HepG2 (cell line): ENCODE results near the gene PRKAG1. TPM values are rescaled to one million over a fixed set of nuclear protein-coding genes. Genes with fewer than 3 reads are reported as not detected.

Experiments used
- FOSL2 ChIP-seq: sonication (generic); formaldehyde crosslinking; IDR thresholded peaks from 2 replicates; pipeline ENCODE4 v1.4.0; 2020; ENCODE audit warnings: missing genetic modification reagents
- GABPA ChIP-seq, 2 experiments: IDR thresholded peaks; 2 replicates each; pipeline ENCODE4 v1.6.1; 2011 to 2016; ENCODE audit warnings: low read depth in 2 of 2, low read length in 1 of 2, missing biosample characterization in 1 of 2, missing genetic modification characterization in 1 of 2
- HNF4G ChIP-seq, 2 experiments: sonication (generic) in 1 of 2; formaldehyde crosslinking in 1 of 2; IDR thresholded peaks; 2 replicates each; pipeline versions ENCODE4 v1.4.0 to v1.6.1; 2011 to 2020; ENCODE audit warnings: borderline replicate concordance in 2 of 2, low read depth in 2 of 2, mild to moderate bottlenecking in 2 of 2, low read length in 1 of 2, missing genetic modification reagents in 1 of 2, moderate library complexity in 1 of 2
- HNRNPK ChIP-seq: fragments of 200-400 bp; formaldehyde crosslinking; IDR thresholded peaks from 2 replicates; pipeline ENCODE4 v1.6.1; 2018; ENCODE audit warnings: low read length, low read depth, moderate library complexity, mild to moderate bottlenecking; ENCODE audit not compliant: poor library complexity, severe bottlenecking
- KLF13 ChIP-seq: sonication (generic); formaldehyde crosslinking; IDR thresholded peaks from 2 replicates; pipeline ENCODE4 v1.4.0; 2020; ENCODE audit warnings: mild to moderate bottlenecking, missing genetic modification reagents
- MBD4 ChIP-seq: IDR thresholded peaks from 2 replicates; pipeline ENCODE4 v1.6.1; 2012; ENCODE audit warnings: low read length, inconsistent platforms, borderline replicate concordance
- RXRB ChIP-seq: IDR thresholded peaks from 2 replicates; pipeline ENCODE4 v1.6.1; 2016; ENCODE audit warnings: borderline replicate concordance, missing genetic modification reagents, missing compliant biosample characterization
- SALL1 ChIP-seq: sonication (generic); formaldehyde crosslinking; IDR thresholded peaks from 2 replicates; pipeline ENCODE4 v1.8.0; 2022; ENCODE audit warnings: mild to moderate bottlenecking, missing genetic modification reagents
- SP1 ChIP-seq, 2 experiments: fragments of 450-650 bp in 1 of 2; sonication (generic) in 1 of 2; formaldehyde crosslinking in 1 of 2; IDR thresholded peaks; 2 replicates each; pipeline versions ENCODE4 v1.4.0 to v1.6.1; 2016 to 2020; ENCODE audit warnings: missing genetic modification reagents in 1 of 2
- ZNF124 ChIP-seq: sonication (generic); formaldehyde crosslinking; IDR thresholded peaks from 2 replicates; pipeline ENCODE4 v1.4.0; 2020; ENCODE audit warnings: missing genetic modification reagents
- ZNF720 ChIP-seq: sonication (generic); formaldehyde crosslinking; IDR thresholded peaks from 2 replicates; pipeline ENCODE4 v1.4.0; 2020; ENCODE audit warnings: missing genetic modification reagents
- ZNF772 ChIP-seq: sonication (generic); formaldehyde crosslinking; IDR thresholded peaks from 2 replicates; pipeline ENCODE4 v1.5.0; 2020; ENCODE audit warnings: mild to moderate bottlenecking, missing genetic modification reagents
- polyA plus RNA-seq, 8 experiments: library from polyadenylated mRNA; depleted of rRNA in 3 of 8; stranded (reverse) in 7 of 8; unstranded in 1 of 8; fragments of >200 nt; fragmentation: Illumina TruSeq in 4 of 8; extraction: Trizol in 4 of 8; gene quantifications; 2 replicates each; pipeline versions ENCODE4 v1.2.1 to v1.2.3, GENCODE V29; 2011 to 2016; ENCODE audit warnings: low read depth in 4 of 8, missing spikeins in 1 of 8, mixed read lengths in 1 of 8; ENCODE audit not compliant: insufficient read depth in 1 of 8
- total RNA-seq, 5 experiments: library from RNA; depleted of rRNA; stranded (reverse); fragments of >200 nt; fragmentation: Illumina TruSeq; extraction: Trizol; gene quantifications; 2 replicates each; pipeline ENCODE4 v1.2.3, GENCODE V29; 2016; ENCODE audit warnings: low read depth in 1 of 5
- TF ChIP-seq, protein P1 (sequence below): sonication (generic); formaldehyde crosslinking; IDR thresholded peaks from 2 replicates; pipeline ENCODE4 v1.4.0; 2020; ENCODE audit warnings: missing genetic modification reagents, borderline replicate concordance
- TF ChIP-seq, protein P2 (sequence below): sonication (generic); formaldehyde crosslinking; IDR thresholded peaks from 2 replicates; pipeline ENCODE4 v1.4.0; 2020; ENCODE audit warnings: missing genetic modification reagents
- TF ChIP-seq, protein P3 (sequence below): sonication (generic); formaldehyde crosslinking; conservative IDR thresholded peaks from 2 replicates; pipeline ENCODE4 v1.8.0; 2022; ENCODE audit warnings: low read depth, missing genetic modification reagents
- TF ChIP-seq, protein P4 (sequence below): sonication (generic); formaldehyde crosslinking; IDR thresholded peaks from 2 replicates; pipeline ENCODE4 v1.9.0; 2022; ENCODE audit warnings: missing genetic modification reagents, mild to moderate bottlenecking, borderline replicate concordance
- TF ChIP-seq, protein P5 (sequence below): sonication (generic); IDR thresholded peaks from 2 replicates; pipeline ENCODE4 v1.6.1; 2016; ENCODE audit warnings: low read depth, borderline replicate concordance

The PRKAG1 gene
- total and polyA plus RNA-seq, 2 of the 13 experiments (the other 11 are each of a cell fraction or from before 2014, with no cell fraction given), result 26.1 to 32.8 TPM

DNA sequence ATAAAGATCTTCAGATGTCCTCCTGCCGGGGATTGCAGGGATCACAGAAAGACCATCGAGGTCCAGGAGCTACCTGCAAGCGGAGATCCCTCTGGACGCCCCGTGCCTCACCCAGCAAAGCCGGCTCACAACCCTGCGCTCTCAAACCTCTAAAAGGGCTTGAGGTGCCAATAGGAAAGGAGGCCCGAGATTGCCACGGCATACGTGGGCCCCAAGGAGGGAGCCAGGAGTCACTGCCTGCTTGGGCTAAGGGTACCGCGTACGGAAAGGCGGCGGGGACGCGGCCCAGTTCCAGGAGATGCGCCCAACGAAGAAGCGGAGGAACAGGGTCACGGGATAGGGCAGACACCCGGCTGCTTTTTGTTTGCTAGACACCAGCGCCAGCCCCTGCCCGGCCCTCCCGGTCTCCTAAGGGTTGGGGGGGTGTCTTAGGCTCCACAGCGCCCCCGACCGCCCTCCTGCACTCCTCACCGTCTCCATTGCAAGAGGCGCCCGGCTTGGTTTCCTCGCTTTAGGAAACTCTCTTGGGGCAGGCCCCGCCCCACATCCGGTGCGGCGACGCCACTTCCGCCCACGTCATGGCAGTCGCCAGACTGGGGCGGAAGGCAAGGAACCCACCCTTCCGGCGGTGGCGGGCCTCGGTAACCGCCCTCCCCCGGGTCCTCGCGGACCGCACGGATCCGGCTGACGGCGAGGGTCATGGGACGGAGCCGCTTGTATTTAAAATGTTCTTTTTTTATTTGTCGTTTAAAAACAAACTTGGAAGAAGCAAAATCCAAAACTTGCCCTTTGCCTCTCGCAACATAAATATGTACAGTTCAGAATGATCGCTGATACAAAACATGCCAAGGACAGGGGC lies at the start of gene PRKAG1 (continued):
- TF ChIP-seq, protein P1, sequence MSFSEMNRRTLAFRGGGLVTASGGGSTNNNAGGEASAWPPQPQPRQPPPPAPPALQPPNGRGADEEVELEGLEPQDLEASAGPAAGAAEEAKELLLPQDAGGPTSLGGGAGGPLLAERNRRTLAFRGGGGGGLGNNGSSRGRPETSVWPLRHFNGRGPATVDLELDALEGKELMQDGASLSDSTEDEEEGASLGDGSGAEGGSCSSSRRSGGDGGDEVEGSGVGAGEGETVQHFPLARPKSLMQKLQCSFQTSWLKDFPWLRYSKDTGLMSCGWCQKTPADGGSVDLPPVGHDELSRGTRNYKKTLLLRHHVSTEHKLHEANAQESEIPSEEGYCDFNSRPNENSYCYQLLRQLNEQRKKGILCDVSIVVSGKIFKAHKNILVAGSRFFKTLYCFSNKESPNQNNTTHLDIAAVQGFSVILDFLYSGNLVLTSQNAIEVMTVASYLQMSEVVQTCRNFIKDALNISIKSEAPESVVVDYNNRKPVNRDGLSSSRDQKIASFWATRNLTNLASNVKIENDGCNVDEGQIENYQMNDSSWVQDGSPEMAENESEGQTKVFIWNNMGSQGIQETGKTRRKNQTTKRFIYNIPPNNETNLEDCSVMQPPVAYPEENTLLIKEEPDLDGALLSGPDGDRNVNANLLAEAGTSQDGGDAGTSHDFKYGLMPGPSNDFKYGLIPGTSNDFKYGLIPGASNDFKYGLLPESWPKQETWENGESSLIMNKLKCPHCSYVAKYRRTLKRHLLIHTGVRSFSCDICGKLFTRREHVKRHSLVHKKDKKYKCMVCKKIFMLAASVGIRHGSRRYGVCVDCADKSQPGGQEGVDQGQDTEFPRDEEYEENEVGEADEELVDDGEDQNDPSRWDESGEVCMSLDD, result no peak
- TF ChIP-seq GABPA (IDR thresholded peaks at IDR 0.05; ENCODE audit: low read depth, low read length), result peak; percentile 97
- TF ChIP-seq GABPA (CRISPR knock-in tag; IDR thresholded peaks at IDR 0.05; ENCODE audit: low read depth), result peak; percentile 97
- TF ChIP-seq, protein P2, sequence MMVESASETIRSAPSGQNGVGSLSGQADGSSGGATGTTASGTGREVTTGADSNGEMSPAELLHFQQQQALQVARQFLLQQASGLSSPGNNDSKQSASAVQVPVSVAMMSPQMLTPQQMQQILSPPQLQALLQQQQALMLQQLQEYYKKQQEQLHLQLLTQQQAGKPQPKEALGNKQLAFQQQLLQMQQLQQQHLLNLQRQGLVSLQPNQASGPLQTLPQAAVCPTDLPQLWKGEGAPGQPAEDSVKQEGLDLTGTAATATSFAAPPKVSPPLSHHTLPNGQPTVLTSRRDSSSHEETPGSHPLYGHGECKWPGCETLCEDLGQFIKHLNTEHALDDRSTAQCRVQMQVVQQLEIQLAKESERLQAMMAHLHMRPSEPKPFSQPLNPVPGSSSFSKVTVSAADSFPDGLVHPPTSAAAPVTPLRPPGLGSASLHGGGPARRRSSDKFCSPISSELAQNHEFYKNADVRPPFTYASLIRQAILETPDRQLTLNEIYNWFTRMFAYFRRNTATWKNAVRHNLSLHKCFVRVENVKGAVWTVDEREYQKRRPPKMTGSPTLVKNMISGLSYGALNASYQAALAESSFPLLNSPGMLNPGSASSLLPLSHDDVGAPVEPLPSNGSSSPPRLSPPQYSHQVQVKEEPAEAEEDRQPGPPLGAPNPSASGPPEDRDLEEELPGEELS (CRISPR knock-in tag), result peak; percentile 51; the same call in 1 of the 2 replicates
- TF ChIP-seq RXRB (CRISPR knock-in tag), result peak; percentile 58
- no peak for TF ChIP-seq ZNF720
- no peak for TF ChIP-seq HNF4G (IDR thresholded peaks at IDR 0.05; ENCODE audit: borderline replicate concordance, low read depth, low read length)
- TF ChIP-seq HNF4G (CRISPR knock-in tag; IDR thresholded peaks at IDR 0.05; ENCODE audit: borderline replicate concordance, low read depth), result peak; percentile 72; the same call in 1 of the 2 replicates
- peak; percentile 78; the same call in 1 of the 2 replicates for TF ChIP-seq SALL1 (CRISPR knock-in tag)
- TF ChIP-seq MBD4, result no peak
- peak; percentile 34 for TF ChIP-seq FOSL2 (CRISPR knock-in tag)
- TF ChIP-seq KLF13 (CRISPR knock-in tag), result no peak
- peak; percentile 53 for TF ChIP-seq ZNF772
- TF ChIP-seq SP1 (IDR thresholded peaks at IDR 0.05), result no peak
- peak; percentile 65 for TF ChIP-seq SP1 (CRISPR knock-in tag; IDR thresholded peaks at IDR 0.05)
- TF ChIP-seq ZNF124 (CRISPR knock-in tag), result no peak; the same call in 1 of the 2 replicates
- TF ChIP-seq, protein P3, sequence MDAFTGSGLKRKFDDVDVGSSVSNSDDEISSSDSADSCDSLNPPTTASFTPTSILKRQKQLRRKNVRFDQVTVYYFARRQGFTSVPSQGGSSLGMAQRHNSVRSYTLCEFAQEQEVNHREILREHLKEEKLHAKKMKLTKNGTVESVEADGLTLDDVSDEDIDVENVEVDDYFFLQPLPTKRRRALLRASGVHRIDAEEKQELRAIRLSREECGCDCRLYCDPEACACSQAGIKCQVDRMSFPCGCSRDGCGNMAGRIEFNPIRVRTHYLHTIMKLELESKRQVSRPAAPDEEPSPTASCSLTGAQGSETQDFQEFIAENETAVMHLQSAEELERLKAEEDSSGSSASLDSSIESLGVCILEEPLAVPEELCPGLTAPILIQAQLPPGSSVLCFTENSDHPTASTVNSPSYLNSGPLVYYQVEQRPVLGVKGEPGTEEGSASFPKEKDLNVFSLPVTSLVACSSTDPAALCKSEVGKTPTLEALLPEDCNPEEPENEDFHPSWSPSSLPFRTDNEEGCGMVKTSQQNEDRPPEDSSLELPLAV (CRISPR knock-in tag), result no peak
- no peak for TF ChIP-seq HNRNPK
- TF ChIP-seq, protein P4, sequence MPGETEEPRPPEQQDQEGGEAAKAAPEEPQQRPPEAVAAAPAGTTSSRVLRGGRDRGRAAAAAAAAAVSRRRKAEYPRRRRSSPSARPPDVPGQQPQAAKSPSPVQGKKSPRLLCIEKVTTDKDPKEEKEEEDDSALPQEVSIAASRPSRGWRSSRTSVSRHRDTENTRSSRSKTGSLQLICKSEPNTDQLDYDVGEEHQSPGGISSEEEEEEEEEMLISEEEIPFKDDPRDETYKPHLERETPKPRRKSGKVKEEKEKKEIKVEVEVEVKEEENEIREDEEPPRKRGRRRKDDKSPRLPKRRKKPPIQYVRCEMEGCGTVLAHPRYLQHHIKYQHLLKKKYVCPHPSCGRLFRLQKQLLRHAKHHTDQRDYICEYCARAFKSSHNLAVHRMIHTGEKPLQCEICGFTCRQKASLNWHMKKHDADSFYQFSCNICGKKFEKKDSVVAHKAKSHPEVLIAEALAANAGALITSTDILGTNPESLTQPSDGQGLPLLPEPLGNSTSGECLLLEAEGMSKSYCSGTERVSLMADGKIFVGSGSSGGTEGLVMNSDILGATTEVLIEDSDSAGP, result peak; percentile 85; the same call in 1 of the 2 replicates
- TF ChIP-seq, protein P5, sequence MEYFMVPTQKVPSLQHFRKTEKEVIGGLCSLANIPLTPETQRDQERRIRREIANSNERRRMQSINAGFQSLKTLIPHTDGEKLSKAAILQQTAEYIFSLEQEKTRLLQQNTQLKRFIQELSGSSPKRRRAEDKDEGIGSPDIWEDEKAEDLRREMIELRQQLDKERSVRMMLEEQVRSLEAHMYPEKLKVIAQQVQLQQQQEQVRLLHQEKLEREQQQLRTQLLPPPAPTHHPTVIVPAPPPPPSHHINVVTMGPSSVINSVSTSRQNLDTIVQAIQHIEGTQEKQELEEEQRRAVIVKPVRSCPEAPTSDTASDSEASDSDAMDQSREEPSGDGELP, result 0 out of 2 replicates have a peak, but pooled peaks have one; percentile 12
